ENCODE results near the gene FAM185A.
"Not testable (repeated sequence)": the region's sequence is repeated elsewhere in the genome, so short reads cannot be mapped to it uniquely, and the experiment has no call there.

FAM185A gene

DNA sequence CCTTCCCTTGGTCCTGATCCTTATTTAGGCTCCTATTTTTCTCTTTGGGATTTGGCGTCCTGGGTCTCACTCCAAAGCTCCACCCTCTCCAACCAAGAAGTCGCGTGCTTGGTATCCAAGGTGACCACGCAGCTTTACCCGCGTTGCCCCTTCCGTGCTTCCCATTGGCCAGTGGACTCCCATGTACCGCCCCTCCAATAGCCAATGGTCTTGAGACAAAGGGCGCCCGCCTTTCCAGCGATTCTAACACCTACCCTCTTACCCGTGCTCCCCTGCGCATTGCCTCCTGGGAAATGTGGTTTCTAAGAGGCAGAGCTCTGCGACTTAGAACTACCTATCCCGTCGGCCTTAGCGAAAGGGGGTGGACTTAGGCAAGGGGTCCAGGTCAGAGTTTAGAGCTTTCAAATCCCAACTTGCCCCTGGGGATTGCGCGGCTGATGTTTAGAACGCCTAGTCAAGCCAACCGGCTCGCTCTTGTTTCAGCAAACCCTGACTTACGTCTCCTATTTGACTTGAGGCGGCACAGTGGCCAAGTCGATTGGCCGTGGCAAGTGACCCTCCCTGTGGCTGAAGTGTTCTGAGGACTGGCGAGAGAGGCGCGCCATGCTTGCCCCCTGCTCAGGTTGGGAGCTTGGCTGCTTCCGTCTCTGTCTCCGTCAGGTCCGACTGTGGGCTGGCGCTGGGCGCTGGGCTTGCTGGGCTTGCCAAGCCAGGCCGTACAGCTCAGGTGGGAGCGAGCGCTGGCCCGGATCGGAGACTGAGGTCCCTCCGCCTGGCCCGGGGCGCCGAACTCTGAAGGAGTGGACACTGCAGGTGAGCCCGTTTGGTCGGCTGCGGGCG, at the start of gene FAM185A:
Gene FAM185A (plus strand): TSS at position 395 of the 840 bp plus-strand sequence. CDS start 209 bp downstream, at position 604.
- CTCF ChIA-PET = interaction anchor here (0.9 kb wide), 1 partner anchor 313 kb away, joined by 3 read pairs; no protein-coding TSS in a partner anchor
- TF ChIP-seq L3MBTL2 (conservative IDR thresholded peaks at IDR 0.05) = peak; percentile 74
- TF ChIP-seq SUZ12 (IDR thresholded peaks at IDR 0.05) = peak; percentile 69
- DNase-seq (ENCODE audit: extremely low spot score) = peak; percentile 87
- POLR2A ChIA-PET = interaction anchor here (0.7 to 1.1 kb wide), 3 partner anchors 13 to 400 kb away, joined by 3 to 7 read pairs (median 5); partner anchors contain the start of genes ARMC10, FBXL13 and NAPEPLD

GRCh38 chr7:102713011-102713690, 35.6 kb upstream of the FAM185A start:
- POLR2A ChIA-PET; CTCF ChIA-PET; DNase-seq (ENCODE audit: extremely low spot score): not testable (repeated sequence)

GRCh38 chr7:102713691-102714080, 35.1 kb upstream of the FAM185A start:
- CTCF ChIA-PET; POLR2A ChIA-PET; DNase-seq (ENCODE audit: extremely low spot score): not testable (repeated sequence)

DNA sequence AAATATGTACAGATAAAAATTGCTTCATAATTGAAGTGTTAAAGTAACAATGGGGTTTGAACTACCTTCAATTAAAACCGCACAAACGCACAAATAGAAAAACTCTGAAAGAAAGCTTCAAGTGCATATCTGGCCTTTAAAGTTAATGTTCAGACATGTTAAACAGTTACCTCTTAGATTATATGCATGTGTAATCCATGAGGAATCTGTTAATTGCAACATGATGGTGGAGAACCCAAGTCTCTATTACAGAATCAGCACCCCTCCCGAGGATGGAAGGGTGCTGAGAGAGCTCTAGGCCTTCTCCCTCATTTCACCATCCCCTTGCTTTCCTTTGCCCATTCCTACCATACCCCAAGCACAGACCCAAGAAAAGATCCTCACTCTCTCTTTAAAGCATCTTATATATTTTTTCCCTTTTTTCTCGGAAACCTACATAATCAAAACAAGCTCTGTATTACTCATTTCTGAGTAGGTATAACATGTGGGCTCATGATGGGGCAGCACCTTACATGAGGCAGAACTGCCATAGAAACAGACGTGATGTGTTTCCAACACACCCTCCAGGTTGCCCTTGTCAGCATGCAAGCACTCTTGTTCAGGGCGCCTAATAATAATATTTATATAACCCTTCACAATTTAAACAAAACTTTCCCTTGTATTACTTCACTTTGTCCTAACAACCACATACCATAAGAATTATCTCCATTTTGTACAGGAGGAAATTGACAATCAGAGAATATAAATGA, 33.9 kb upstream of the FAM185A start:
- POLR2A ChIA-PET; DNase-seq (ENCODE audit: extremely low spot score); CTCF ChIA-PET: not testable (repeated sequence)

DNA sequence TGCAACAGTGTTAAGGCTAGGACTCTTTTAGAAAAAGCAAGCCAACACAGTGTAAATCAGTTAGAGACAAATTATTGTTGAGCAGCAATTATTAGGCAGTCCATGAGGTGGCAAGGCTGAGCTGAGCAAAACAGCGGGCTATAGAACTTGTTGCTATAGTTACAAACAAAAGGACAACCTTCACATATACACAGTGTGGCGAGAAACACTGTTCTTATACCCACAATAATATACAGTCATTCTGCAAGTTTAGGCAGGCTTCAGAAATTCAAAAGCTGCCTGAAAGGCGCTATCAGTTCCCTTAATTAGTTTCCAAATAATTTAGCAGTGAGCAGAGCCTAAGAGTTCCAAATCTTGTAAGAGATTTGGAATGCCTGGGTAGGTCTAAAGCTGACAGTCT, 33.1 kb upstream of the FAM185A start:
- CTCF ChIA-PET; POLR2A ChIA-PET; DNase-seq (ENCODE audit: extremely low spot score): not testable (repeated sequence)

GRCh38 chr7:102718491-102718890, 30.3 kb upstream of the FAM185A start:
- POLR2A ChIA-PET; CTCF ChIA-PET; DNase-seq (ENCODE audit: extremely low spot score): not testable (repeated sequence)

DNA sequence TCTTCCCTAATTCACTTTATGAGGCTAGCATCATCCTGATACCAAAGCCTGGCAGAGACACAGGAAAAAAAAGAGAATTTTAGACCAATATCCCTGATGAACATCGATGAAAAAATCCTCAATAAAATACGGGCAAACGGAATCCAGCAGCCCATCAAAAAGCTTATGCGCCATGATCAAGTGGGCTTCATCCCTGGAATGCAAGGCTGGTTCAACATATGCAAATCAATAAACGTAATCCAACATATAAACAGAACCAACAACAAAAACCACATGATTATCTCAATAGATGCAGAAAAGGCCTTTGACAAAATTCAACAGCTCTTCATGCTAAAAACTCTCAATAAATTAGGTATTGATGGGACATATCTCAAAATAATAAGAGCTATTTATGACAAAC, 22.6 kb upstream of the FAM185A start:
- POLR2A ChIA-PET; CTCF ChIA-PET; DNase-seq (ENCODE audit: extremely low spot score): not testable (repeated sequence)

DNA sequence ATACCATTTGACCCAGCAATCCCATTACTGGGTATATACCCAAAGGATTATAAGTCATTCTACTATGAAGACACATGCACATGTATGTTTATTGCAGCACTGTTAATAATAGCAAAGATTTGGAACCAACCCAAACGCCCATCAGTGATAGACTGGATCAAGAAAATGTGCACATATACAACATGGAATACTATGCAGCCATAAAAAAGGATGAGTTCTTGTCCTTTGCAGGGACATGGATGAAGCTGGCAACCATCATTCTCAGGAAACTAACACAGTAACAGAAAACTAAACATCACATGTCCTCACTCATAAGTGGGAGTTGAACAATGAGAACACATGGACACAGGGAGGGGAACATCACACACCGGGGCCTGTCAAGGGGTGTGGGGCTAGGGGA, 19.1 kb upstream of the FAM185A start:
- DNase-seq (ENCODE audit: extremely low spot score); CTCF ChIA-PET; POLR2A ChIA-PET: not testable (repeated sequence)

GRCh38 chr7:102730431-102730830, 18.4 kb upstream of the FAM185A start:
- POLR2A ChIA-PET; CTCF ChIA-PET; DNase-seq (ENCODE audit: extremely low spot score): not testable (repeated sequence)

- POLR2A ChIA-PET; DNase-seq (ENCODE audit: extremely low spot score); CTCF ChIA-PET: not testable (repeated sequence)
Measured at GRCh38 chr7:102742002-102742771, 6.6 kb upstream of the FAM185A start.

DNA sequence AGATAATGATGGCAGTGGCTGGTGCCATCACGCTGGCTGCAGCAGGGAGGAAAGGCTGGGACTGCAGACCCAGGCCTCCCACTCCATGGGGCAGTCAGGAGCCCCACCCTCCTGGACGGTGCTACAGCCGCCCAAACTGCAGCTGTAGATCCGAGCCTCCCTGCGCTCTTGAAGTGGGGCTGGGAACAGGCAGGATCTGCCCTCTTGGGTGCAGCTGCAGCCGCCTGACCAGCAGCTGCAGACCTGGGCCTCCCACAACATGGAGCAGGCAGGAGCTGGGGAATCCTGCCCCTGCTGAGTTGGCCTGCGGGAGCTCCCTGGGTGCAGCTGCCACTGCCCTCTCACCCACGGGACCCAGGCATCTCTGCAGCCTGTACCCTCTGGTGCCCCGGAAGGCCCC, 4.9 kb upstream of the FAM185A start:
- POLR2A ChIA-PET; DNase-seq (ENCODE audit: extremely low spot score); CTCF ChIA-PET: not testable (repeated sequence)

GRCh38 chr7:102745494-102746288, 3.1 kb upstream of the FAM185A start:
- POLR2A ChIA-PET; DNase-seq (ENCODE audit: extremely low spot score); CTCF ChIA-PET: not testable (repeated sequence)

GRCh38 chr7:102749445-102749786, 617 bp downstream of the FAM185A start:
- DNase-seq (ENCODE audit: extremely low spot score); CTCF ChIA-PET; POLR2A ChIA-PET: not testable (repeated sequence)

All from HEK293T (cell line).